ENCODE results near the gene TCF12.

DNA sequence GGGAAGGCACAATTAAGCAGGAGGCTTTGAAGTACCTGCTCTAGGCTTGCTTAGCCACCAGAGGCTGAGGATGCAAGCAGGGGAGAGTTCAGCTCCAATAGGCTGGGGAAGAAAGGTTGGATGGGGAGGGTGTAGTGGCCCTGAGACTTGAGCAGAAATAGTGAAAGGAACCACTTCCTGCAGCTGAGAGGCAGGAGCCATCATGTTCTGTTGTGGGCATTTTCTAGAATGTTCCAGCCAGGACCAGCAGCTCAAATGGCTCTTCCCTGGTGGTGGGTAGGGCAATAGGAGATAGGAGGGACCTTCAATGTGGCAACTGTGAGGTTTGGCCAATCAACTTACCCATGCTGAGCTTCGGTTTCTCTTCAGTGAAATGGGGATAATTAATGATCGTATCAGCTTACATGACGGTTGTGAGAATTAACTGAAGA lies 378.7 kb downstream of the TCF12 start:
- TF ChIP-seq, protein P1, sequence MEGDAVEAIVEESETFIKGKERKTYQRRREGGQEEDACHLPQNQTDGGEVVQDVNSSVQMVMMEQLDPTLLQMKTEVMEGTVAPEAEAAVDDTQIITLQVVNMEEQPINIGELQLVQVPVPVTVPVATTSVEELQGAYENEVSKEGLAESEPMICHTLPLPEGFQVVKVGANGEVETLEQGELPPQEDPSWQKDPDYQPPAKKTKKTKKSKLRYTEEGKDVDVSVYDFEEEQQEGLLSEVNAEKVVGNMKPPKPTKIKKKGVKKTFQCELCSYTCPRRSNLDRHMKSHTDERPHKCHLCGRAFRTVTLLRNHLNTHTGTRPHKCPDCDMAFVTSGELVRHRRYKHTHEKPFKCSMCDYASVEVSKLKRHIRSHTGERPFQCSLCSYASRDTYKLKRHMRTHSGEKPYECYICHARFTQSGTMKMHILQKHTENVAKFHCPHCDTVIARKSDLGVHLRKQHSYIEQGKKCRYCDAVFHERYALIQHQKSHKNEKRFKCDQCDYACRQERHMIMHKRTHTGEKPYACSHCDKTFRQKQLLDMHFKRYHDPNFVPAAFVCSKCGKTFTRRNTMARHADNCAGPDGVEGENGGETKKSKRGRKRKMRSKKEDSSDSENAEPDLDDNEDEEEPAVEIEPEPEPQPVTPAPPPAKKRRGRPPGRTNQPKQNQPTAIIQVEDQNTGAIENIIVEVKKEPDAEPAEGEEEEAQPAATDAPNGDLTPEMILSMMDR (IDR thresholded peaks at IDR 0.05; ENCODE audit: insufficient read depth, low read depth, low read length) = no peak
- TF ChIP-seq EZH2 (IDR thresholded peaks at IDR 0.05; ENCODE audit: insufficient read depth, low read length) = no peak
